Measurements from ENCODE around the gene ARHGAP30.

Gene ARHGAP30

DNA sequence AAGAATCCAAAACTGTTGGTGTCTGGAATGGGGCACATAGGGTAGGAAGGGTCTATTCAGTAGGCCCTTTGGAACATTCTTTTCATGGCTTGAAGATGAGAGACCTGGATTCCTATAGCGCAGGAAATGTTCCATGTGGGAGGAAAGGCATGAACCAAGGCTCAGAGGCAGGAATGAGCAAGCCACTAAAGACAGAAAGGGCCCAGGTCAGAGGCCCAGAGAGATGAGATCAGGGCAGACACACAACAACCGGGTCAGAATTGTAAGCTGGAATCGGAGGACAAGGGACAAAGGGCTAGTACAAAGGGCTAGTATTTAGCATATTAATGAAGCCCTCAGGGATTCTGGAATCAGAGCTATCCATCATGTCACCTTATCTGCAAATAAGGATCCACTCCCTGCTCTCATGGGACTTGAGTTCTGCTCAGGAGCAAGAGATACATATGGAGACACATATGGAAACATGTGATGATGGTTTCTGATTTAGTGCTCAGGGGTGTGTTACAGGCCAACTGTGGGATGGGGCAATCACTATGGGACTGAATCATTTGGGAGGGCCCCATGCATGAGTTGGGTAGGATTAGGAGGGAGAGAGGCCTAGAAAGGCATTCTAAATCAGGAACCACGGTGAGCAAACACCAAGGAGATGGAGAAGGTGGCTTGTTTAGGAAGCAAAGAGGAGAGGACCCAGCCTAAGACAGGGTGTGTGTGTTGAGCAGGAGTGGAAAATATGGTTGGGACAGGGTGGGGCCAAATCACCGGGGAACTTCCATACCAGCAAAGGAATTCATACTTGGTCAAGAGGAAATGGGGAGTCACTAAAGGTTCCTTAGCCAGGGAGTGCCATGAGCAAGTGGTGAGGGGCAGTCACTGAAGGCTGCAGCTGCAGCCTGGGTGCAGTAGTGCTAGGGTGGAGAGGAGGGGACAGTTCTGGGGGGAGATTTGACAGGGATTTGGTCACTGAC lies 11.0 kb upstream of the ARHGAP30 start:
- DNase-seq (ENCODE audit: low read depth, low spot score) = no peak
- no peak for TF ChIP-seq CTCF (IDR thresholded peaks at IDR 0.05; ENCODE audit: low read depth, low read length)
- H3K4me3 ChIP-seq (ENCODE audit: low read depth, low read length) = no peak overlapping the region
- in situ Hi-C loops (cut with HindIII; ENCODE audit: low sequenced_read_pairs) = no loop called here

- in situ Hi-C loops (cut with HindIII; ENCODE audit: low sequenced_read_pairs) = no loop called here
- no peak for TF ChIP-seq CTCF (IDR thresholded peaks at IDR 0.05; ENCODE audit: low read depth, low read length)
- no peak for DNase-seq (ENCODE audit: low read depth, low spot score)
- H3K4me3 ChIP-seq (ENCODE audit: low read depth, low read length) = no peak overlapping the region
Observed at GRCh38 chr1:161079436-161080110, 9.9 kb upstream of the ARHGAP30 start.

- in situ Hi-C loops (cut with HindIII; ENCODE audit: low sequenced_read_pairs) = no loop called here
- no peak overlapping the region for H3K4me3 ChIP-seq (ENCODE audit: low read depth, low read length)
- no peak for DNase-seq (ENCODE audit: low read depth, low spot score)
- TF ChIP-seq CTCF (IDR thresholded peaks at IDR 0.05; ENCODE audit: low read depth, low read length) = no peak
Observed at GRCh38 chr1:161077426-161077825, 7.7 kb upstream of the ARHGAP30 start.

DNA sequence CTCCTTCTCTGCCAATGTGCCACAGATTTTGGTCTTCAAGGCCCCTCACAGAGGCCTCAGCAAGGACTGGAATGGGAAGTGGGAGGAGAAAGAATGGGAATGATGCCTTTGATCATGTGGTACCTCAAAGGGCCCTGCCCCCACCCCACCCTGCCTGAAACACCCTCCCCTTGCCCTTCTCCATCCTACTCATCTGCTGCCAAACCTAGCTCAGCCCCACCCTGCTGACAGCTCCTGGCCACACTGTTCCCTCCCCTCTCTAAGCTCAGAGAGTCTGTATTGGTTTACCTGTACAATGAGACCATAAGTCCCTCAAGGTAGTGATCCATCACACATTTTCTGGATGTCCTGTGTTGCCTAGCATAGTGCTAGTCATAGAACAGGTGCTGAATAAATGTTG lies 6.7 kb upstream of the ARHGAP30 start:
- in situ Hi-C loops (cut with HindIII; ENCODE audit: low sequenced_read_pairs) = no loop called here
- H3K4me3 ChIP-seq (ENCODE audit: low read depth, low read length) = no peak overlapping the region
- no peak for DNase-seq (ENCODE audit: low read depth, low spot score)
- TF ChIP-seq CTCF (IDR thresholded peaks at IDR 0.05; ENCODE audit: low read depth, low read length) = no peak

- no peak for TF ChIP-seq CTCF (IDR thresholded peaks at IDR 0.05; ENCODE audit: low read depth, low read length)
- H3K4me3 ChIP-seq (ENCODE audit: low read depth, low read length) = no peak overlapping the region
- in situ Hi-C loops (cut with HindIII; ENCODE audit: low sequenced_read_pairs) = no loop called here
- DNase-seq (ENCODE audit: low read depth, low spot score) = no peak
Observed at GRCh38 chr1:161074676-161075368, 5.1 kb upstream of the ARHGAP30 start.

GRCh38 chr1:161073474-161074121 lies 3.9 kb upstream of the ARHGAP30 start:
- no peak for TF ChIP-seq CTCF (IDR thresholded peaks at IDR 0.05; ENCODE audit: low read depth, low read length)
- in situ Hi-C loops (cut with HindIII; ENCODE audit: low sequenced_read_pairs) = no loop called here
- no peak for DNase-seq (ENCODE audit: low read depth, low spot score)
- no peak overlapping the region for H3K4me3 ChIP-seq (ENCODE audit: low read depth, low read length)

Measured in astrocyte of the spinal cord (primary cell).